Mammary epithelial cell (primary cell): ENCODE measurements around the gene DIS3L2.

Experiments
- CTCF ChIP-seq, 2 donors: IDR thresholded peaks in 1 of 2; conservative IDR thresholded peaks in 1 of 2; 2 replicates each; pipeline ENCODE4 v1.5.1; 2011 to 2012; ENCODE audit warnings: inconsistent platforms in 2 of 2, low read length in 2 of 2, mild to moderate bottlenecking in 2 of 2, control low read depth in 1 of 2, low read depth in 1 of 2; ENCODE audit not compliant: insufficient read depth in 1 of 2; ENCODE audit errors: extremely low read depth in 1 of 2
- EZH2 ChIP-seq: IDR thresholded peaks from 2 replicates; pipeline ENCODE4 v1.6.1; 2012; ENCODE audit warnings: low read length, inconsistent platforms, borderline replicate concordance

GRCh38 chr2:232385660-232386489 is 424.4 kb downstream of the DIS3L2 start:
- TF ChIP-seq CTCF (conservative IDR thresholded peaks at IDR 0.05 in 1 of 2, IDR thresholded peaks at IDR 0.05 in 1 of 2; ENCODE audit: extremely low read depth in 1 of 2, insufficient read depth in 1 of 2, low read depth in 1 of 2, low read length in 2 of 2), result no peak
- TF ChIP-seq EZH2, result no peak
